HG03066 (cell line): Measurements from ENCODE around the gene CALR3.
"Not testable (repeated sequence)": the region's sequence is repeated elsewhere in the genome, so short reads cannot be mapped to it uniquely, and the experiment has no call there.

Experiments
- ATAC-seq: cut with Tn5 transposase; IDR thresholded peaks from one replicate; pipeline ENCODE4 v1.9.1; 2021; ENCODE audit warnings: low read depth; ENCODE audit not compliant: unreplicated experiment

Gene CALR3

DNA sequence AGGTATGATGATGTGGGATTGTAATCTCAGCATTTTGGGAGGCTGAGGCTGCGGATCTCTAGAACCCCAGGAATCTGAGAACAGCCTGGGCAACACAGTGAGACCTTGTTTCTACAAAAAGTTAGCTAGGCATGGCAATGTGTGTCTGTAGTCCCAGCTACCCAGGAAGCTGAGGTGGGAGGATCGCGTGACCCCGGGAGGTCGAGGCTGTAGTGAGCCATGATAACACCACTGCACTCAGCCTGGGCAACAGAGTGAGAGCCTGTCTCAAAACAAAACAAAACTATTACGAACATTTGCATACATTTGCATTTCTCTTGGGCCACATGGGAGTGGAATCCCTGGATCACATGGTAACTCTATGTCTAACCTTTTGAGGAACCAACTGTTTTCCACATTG is 1.9 kb upstream of the CALR3 start:
- ATAC-seq = no peak

GRCh38 chr19:16497042-16497441 is 1.1 kb upstream of the CALR3 start:
- no peak for ATAC-seq

- no peak for ATAC-seq
Measured at GRCh38 chr19:16496613-16496983, 631 bp upstream of the CALR3 start.

DNA sequence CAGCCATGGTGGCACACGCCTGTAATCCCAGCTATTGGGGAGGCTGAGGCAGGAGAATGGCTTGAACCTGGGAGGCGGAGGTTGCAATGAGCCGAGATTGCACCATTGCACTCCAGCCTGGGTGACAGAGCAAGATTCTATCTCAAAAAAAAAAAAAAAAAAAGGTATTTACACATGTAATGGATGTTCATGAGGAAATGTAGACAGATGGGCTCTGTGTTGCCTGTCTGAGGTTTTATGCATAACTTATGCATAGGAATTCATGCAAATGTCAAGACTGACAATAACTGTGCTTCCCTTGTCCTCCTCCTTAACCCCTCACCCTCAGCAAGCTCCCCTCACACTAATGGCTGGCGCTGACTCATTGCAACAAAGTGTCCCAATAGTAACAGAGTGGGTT is 9.5 kb downstream of the CALR3 start:
- not testable (repeated sequence) for ATAC-seq

DNA sequence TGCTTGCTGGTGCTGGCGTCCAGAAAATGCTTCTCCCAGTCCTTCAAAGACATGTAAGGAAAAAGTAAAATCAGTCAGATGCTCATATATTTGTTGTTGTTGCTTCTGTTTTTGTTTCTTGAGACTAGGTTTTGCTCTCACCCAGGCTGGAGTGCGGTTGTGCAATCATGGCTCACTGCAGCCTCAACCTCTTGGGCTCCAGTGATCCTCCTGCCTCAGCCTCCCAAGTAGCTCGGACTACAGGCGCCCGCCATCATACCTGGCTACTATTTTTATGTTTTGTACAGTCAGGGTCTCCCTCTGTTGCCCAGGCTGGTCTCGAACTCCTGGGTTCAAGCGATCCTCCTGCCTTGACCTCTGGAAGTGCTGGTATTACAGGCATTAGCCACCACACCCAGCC is 13.2 kb downstream of the CALR3 start:
- ATAC-seq = no peak

GRCh38 chr19:16477311-16477710 is 18.7 kb downstream of the CALR3 start:
- ATAC-seq = no peak

DNA sequence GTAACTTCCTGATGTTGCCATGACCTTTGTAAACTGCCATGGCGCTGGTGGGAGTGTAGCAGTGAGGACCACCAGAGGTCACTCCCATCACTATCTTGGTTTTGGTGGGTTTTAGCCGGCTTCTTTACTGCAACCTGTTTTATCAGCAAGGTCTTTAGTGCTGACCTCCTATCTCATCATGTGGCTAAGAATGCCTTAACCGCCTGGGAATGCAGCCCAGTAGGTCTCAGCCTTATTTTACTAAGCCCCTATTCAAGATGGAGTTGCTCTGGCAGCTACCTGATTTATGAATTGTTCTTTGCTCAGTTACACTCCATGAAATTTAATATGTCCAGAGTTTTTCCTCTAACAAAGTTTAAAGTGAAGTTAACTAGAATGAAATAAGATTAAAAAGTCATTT is 19.6 kb downstream of the CALR3 start:
- ATAC-seq = no peak

DNA sequence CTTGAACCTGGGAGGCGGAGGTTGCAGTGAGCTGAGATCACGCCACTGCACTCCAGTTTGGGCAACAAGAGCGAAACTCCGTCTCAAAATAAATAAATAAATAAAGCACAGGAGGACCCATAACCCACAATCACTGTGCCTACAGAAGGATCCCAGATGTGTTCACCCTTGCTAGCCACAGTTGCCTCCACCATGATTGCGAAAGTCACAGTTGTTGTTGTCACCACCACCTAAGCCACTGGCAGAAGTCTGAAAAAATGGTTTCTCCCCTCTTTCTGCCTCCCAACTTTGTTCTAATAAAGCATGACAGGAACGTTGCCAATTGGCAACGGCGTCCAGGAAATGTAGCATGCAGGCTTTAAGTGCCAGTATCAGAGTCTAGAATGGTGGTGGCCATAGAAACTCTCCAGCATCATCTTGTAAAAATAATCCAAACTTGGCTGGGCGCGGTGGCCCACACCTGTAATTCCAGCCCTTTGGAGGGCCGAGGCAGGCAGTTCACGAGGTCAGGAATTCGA is 22.0 kb downstream of the CALR3 start:
- ATAC-seq = no peak

- no peak for ATAC-seq
Measured at GRCh38 chr19:16472992-16473391, 23.0 kb downstream of the CALR3 start.

DNA sequence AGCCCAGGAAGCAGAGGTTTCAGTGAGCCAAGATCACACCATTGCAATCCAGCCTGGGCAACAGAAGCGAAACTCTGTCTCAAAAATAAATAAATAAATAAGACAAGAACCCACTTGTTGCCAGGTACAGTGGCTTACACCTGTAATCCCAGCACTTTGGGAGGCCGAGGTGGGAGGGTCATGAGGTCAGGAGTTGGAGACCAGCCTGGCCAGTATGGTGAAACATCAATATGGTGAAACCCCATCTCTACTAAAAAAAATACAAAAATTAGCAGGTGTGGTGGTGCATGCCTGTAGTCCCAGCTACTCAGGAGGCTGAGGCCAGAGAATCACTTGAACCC is 23.4 kb downstream of the CALR3 start:
- not testable (repeated sequence) for ATAC-seq

DNA sequence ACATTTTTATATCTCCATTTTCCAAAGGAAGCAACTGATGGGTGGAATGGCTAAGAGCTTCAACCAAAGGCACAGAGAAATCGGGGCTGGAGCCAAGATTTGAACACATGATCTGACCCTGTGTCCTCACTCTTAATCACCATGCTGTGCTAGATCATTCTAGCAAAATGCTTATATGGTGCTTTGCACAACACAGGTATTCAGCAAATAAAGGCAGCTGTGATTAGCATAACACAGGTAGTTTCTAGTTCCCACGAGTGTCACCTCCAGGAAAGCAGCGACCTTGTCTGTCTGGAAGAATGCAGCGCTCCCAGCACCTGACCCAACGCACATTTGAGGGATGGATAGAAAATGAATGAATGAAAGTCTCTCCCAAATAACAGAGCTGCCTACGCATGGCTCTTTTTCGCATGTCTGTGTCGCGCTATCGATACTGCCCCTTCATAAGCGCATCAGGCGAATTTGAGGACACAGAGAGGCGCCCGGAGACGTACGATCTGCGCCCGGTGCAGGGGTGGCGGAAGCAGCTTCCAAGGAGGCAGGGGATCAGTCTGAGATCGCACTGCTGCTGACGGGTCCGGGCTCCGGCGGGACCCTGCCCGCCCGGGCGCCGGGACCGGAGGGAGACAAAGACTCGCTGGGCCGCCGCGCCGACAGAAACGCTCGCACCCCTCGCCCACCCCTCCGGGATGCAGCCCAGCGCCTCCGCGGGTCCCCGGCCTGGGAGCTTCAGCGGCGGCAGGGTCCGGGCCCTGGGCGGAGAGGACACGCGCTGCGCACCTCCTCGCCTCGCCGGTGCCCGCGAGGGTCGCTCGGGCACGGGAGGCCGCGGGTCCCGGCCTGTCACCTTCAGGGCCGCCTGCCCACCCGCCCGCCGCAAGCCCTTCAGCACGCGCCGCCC is 24.8 kb downstream of the CALR3 start:
- ATAC-seq = no peak

- ATAC-seq = no peak
Measured at GRCh38 chr19:16470541-16470910, 25.4 kb downstream of the CALR3 start.

DNA sequence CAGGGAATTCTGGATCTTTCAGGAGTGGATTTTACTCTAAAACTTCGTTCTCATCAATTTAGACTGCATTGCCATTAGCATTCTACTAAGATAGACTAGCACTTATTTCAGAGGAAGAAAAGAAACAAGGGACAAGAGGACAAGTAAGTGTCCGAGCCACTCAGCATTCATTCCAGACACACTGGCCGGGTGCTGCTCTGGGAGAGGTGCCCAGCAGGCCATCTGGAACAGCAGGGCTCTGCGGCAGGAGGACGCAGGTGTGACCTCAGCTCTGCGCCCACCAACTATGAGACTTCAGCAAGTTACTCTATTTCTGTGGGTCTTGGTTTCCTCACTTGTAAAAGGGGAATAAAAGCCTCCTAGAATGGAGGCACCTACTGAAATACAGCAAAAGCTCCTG is 28.4 kb downstream of the CALR3 start:
- ATAC-seq = no peak

DNA sequence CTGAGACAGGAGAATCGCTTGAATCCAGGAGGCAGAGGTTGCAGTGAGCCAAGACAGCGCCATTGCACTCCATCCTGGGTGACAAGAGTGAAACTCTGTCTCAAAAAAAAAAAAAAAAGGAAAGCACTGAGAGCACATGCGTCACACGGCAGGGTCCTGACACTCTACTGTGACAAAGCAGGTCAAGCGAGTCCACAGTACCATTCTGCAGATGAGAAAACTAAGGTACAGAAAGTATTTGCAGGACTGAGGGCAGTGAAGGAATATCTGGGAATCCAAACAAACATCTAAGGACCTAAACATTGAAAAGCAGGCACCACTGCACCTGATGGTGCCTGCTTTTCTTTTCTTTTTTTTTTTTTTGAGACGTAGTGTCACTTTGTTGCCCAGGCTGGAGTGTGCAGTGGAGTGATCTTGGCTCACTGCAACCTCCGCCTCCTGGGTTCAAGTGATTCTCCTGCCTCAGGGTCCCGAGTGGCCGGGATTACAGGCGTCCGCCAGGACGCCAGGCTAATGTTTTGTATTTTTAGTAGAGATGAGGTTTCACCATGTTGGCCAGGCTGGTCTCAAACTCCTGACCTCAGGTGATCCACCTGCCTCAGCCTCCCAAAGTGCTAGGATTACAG is 29.1 kb downstream of the CALR3 start:
- not testable (repeated sequence) for ATAC-seq

- no peak for ATAC-seq
Measured at GRCh38 chr19:16465239-16465638, 30.7 kb downstream of the CALR3 start.

GRCh38 chr19:16463991-16464575 is 31.9 kb downstream of the CALR3 start:
- no peak for ATAC-seq

DNA sequence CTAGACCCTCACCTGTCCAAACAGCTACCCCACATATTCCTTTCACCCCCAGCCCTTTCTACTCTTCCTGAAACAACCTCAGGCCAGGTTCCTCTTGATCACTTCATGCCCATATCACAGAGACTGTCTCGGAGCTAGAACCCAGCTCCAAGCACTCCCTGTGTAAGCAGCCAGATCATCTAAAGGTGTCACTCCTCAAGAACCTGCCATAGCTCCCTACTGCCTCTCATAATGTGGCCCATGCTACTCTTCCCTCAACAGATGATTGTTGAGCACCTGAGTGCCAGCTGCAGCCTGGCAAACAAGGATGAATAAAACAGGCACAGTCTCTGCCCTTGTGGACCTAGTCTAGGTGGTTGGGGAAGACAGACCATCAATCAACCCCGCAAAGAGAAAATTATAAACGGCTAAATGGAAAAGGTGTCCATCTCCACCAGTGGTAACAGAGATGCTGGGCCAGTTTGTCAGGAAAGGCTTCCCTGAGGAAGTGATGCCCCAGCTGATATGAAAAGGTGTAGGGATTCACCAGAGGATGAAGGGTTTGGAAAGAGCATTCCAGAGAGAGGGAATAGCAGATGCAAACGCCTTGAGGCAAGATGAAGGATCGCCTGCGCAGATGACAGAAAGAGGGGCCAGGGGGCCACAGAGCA is 32.5 kb downstream of the CALR3 start:
- no peak for ATAC-seq

DNA sequence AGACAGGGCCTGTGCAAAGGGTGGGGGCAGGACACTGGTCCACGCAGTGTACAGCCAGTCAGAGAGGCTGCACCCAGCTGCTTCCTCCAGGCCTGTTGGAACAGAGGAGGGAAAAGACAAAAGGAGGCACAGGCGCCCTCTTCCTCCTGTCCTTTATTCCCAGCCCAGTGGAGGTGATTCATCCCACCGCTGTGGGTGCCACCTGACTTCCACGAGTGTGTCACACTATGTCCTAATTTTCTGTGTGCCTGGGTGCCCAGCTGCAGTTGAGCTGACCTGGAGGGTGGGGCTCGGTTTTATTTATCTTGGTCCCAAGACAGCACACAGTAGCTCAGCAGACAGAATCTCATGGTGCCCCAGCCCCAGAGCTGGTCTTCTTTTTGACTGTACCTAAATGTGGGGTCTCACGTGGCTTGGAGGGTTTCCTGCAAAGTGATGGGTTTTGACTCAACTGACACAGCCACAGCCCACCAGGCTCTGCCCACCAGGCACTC is 33.2 kb downstream of the CALR3 start:
- no peak for ATAC-seq

DNA sequence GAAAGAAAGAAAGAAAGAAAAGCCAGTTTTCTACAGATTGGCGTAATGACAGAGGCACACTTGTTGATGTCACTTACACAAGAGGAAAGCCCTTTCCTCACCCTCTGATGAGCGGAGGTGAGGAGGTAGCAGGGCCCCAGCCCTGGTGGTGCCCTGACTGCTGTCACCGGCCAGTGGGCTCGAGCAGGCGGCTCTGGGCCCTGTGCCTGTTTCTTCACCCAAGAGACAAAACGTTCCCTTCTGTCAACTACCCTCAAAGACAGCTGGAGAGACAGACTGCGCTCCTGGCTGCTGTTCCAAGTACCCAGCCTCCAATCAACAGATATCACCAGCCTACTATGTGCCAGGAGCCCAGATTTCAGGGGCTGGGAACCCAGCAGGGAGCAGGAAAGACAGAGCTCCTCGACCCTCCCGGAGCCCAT is 34.3 kb downstream of the CALR3 start:
- no peak for ATAC-seq

GRCh38 chr19:16460454-16460853 is 35.5 kb downstream of the CALR3 start:
- no peak for ATAC-seq

GRCh38 chr19:16459680-16460079 is 36.3 kb downstream of the CALR3 start:
- no peak for ATAC-seq
